ENCODE results near the gene FSTL4. TPM values are rescaled to one million over a fixed set of nuclear protein-coding genes. Genes with fewer than 3 reads are reported as not detected.

Gene FSTL4
- total RNA-seq, 4 donors from 2014 or later = 0.27 TPM; not detected in 3

GRCh38 chr5:133214153-133214820, 398.1 kb downstream of the FSTL4 start:
- H3K36me3 ChIP-seq = no peaks in the 10 kb centered on the region
- intact Hi-C loops (cut with DNase I; ENCODE audit: low total_unique reads) (no loop called here), in situ Hi-C loops (cut with MboI; ENCODE audit: low pct_ligation_motif_present in 1 of 4, low pct_unique_long_range_greater_than_20kb in 1 of 4, low sequenced_read_pairs in 3 of 4) (no loop called here)
- DNase-seq = no peak
- no peak for TF ChIP-seq CTCF (IDR thresholded peaks at IDR 0.05)
- no peak for TF ChIP-seq EP300 (IDR thresholded peaks at IDR 0.05; ENCODE audit: low read depth)
- no peak for TF ChIP-seq POLR2A (IDR thresholded peaks at IDR 0.05)
- TF ChIP-seq POLR2AphosphoS5 (IDR thresholded peaks at IDR 0.05) = no peak
- no peaks in the 10 kb centered on the region for H3K27me3 ChIP-seq
- no peaks in the 10 kb centered on the region for H3K9me3 ChIP-seq
- H3K4me1 ChIP-seq = no peaks in the 10 kb centered on the region
- H3K4me3 ChIP-seq = no peak overlapping the region
- no peak overlapping the region for H3K27ac ChIP-seq
- WGBS, 2 donors (ENCODE audit: low coverage in 1 of 2) = 33% methylated on average over 2 of the region's 2 CpGs

- no peaks in the 10 kb centered on the region for H3K4me1 ChIP-seq
- TF ChIP-seq EP300 (IDR thresholded peaks at IDR 0.05; ENCODE audit: low read depth) = no peak
- TF ChIP-seq POLR2A (IDR thresholded peaks at IDR 0.05) = no peak
- TF ChIP-seq CTCF (IDR thresholded peaks at IDR 0.05) = no peak
- no peak for TF ChIP-seq POLR2AphosphoS5 (IDR thresholded peaks at IDR 0.05)
- H3K27me3 ChIP-seq = peaks cover 4% of the 10 kb centered on the region
- H3K36me3 ChIP-seq = no peaks in the 10 kb centered on the region
- 65 to 79% methylated on average over 4 of the region's 4 CpGs for whole genome bisulfite sequencing, 2 donors (ENCODE audit: low coverage in 1 of 2)
- no peak overlapping the region for H3K27ac ChIP-seq
- no peaks in the 10 kb centered on the region for H3K9me3 ChIP-seq
- H3K4me3 ChIP-seq = no peak overlapping the region
- no peak for DNase-seq
- in situ Hi-C loops (cut with MboI; ENCODE audit: low pct_ligation_motif_present in 1 of 4, low pct_unique_long_range_greater_than_20kb in 1 of 4, low sequenced_read_pairs in 3 of 4) = no loop called here
- intact Hi-C loops (cut with DNase I; ENCODE audit: low total_unique reads) = no loop called here
Observed at GRCh38 chr5:133205649-133206048, 406.7 kb downstream of the FSTL4 start.

- WGBS, 2 donors (ENCODE audit: low coverage in 1 of 2) = 46 to 64% methylated on average over 4 of the region's 4 CpGs
- H3K36me3 ChIP-seq = no peaks in the 10 kb centered on the region
- peaks cover 8% of the 10 kb centered on the region for H3K27me3 ChIP-seq
- no peak overlapping the region for H3K27ac ChIP-seq
- DNase-seq = no peak
- no peaks in the 10 kb centered on the region for H3K4me1 ChIP-seq
- H3K9me3 ChIP-seq = no peaks in the 10 kb centered on the region
- no peak overlapping the region for H3K4me3 ChIP-seq
- no peak for TF ChIP-seq POLR2A (IDR thresholded peaks at IDR 0.05)
- TF ChIP-seq EP300 (IDR thresholded peaks at IDR 0.05; ENCODE audit: low read depth) = no peak
- TF ChIP-seq CTCF (IDR thresholded peaks at IDR 0.05) = no peak
- no peak for TF ChIP-seq POLR2AphosphoS5 (IDR thresholded peaks at IDR 0.05)
- intact Hi-C loops (cut with DNase I; ENCODE audit: low total_unique reads) = no loop called here
- in situ Hi-C loops (cut with MboI; ENCODE audit: low pct_ligation_motif_present in 1 of 4, low pct_unique_long_range_greater_than_20kb in 1 of 4, low sequenced_read_pairs in 3 of 4) = no loop called here
Observed at GRCh38 chr5:133205204-133205603, 407.1 kb downstream of the FSTL4 start.

GRCh38 chr5:133203317-133204305, 408.7 kb downstream of the FSTL4 start:
- no peak overlapping the region for H3K4me3 ChIP-seq
- intact Hi-C loops (cut with DNase I; ENCODE audit: low total_unique reads) = no loop called here
- H3K27me3 ChIP-seq = peaks cover 10% of the 10 kb centered on the region
- 78 to 81% methylated on average over 5 to 9 of the region's 9 CpGs for WGBS, 2 donors (ENCODE audit: low coverage in 1 of 2)
- TF ChIP-seq POLR2A (IDR thresholded peaks at IDR 0.05) (no peak), POLR2AphosphoS5 (IDR thresholded peaks at IDR 0.05) (no peak), CTCF (IDR thresholded peaks at IDR 0.05) (no peak), EP300 (IDR thresholded peaks at IDR 0.05; ENCODE audit: low read depth) (no peak)
- H3K9me3 ChIP-seq = no peaks in the 10 kb centered on the region
- H3K4me1 ChIP-seq = no peaks in the 10 kb centered on the region
- in situ Hi-C loops (cut with MboI; ENCODE audit: low pct_ligation_motif_present in 1 of 4, low pct_unique_long_range_greater_than_20kb in 1 of 4, low sequenced_read_pairs in 3 of 4) = no loop called here
- no peak overlapping the region for H3K27ac ChIP-seq
- no peak for DNase-seq
- no peaks in the 10 kb centered on the region for H3K36me3 ChIP-seq

All from transverse colon (tissue), 4 donors.